Measurements from ENCODE around the gene OXT.

Gene OXT

GRCh38 chr20:3105256-3106137 lies 34.1 kb downstream of the OXT start:
- DNase-seq: no peak
- no peak for TF ChIP-seq GATA1 (IDR thresholded peaks at IDR 0.05; ENCODE audit: low read depth, low read length)
- TF ChIP-seq POLR2A (IDR thresholded peaks at IDR 0.05; ENCODE audit: low read length): no peak

- no peak for TF ChIP-seq GATA1 (IDR thresholded peaks at IDR 0.05; ENCODE audit: low read depth, low read length)
- TF ChIP-seq POLR2A (IDR thresholded peaks at IDR 0.05; ENCODE audit: low read length): no peak
Measured at GRCh38 chr20:3106185-3106584, 34.8 kb downstream of the OXT start.

GRCh38 chr20:3106658-3107463 lies 35.4 kb downstream of the OXT start:
- TF ChIP-seq POLR2A (IDR thresholded peaks at IDR 0.05; ENCODE audit: low read length) (no peak), GATA1 (IDR thresholded peaks at IDR 0.05; ENCODE audit: low read depth, low read length) (no peak)
- no peak for DNase-seq

More at GRCh38 chr20:3106185-3106584, 34.8 kb downstream of the OXT start:
- DNase-seq: no peak

GRCh38 chr20:3107464-3108025 lies 36.1 kb downstream of the OXT start:
- TF ChIP-seq POLR2A (IDR thresholded peaks at IDR 0.05; ENCODE audit: low read length): no peak
- TF ChIP-seq GATA1 (IDR thresholded peaks at IDR 0.05; ENCODE audit: low read depth, low read length): no peak
- no peak for DNase-seq

GRCh38 chr20:3109350-3110302 lies 38.2 kb downstream of the OXT start:
- TF ChIP-seq POLR2A (IDR thresholded peaks at IDR 0.05; ENCODE audit: low read length): no peak
- TF ChIP-seq GATA1 (IDR thresholded peaks at IDR 0.05; ENCODE audit: low read depth, low read length): no peak
- DNase-seq: no peak

- DNase-seq: no peak
- TF ChIP-seq GATA1 (IDR thresholded peaks at IDR 0.05; ENCODE audit: low read depth, low read length) (no peak), POLR2A (IDR thresholded peaks at IDR 0.05; ENCODE audit: low read length) (no peak)
Measured at GRCh38 chr20:3111507-3111906, 40.1 kb downstream of the OXT start.

- no peak for TF ChIP-seq POLR2A (IDR thresholded peaks at IDR 0.05; ENCODE audit: low read length)
- no peak for TF ChIP-seq GATA1 (IDR thresholded peaks at IDR 0.05; ENCODE audit: low read depth, low read length)
- DNase-seq: no peak
Measured at GRCh38 chr20:3111995-3112394, 40.6 kb downstream of the OXT start.

- peak; percentile 42 to 63 for DNase-seq
- no peak for TF ChIP-seq GATA1 (IDR thresholded peaks at IDR 0.05; ENCODE audit: low read depth, low read length)
- no peak for TF ChIP-seq POLR2A (IDR thresholded peaks at IDR 0.05; ENCODE audit: low read length)
Measured at GRCh38 chr20:3115190-3116107, 44.0 kb downstream of the OXT start.

GRCh38 chr20:3116341-3116740 lies 44.9 kb downstream of the OXT start:
- TF ChIP-seq GATA1 (IDR thresholded peaks at IDR 0.05; ENCODE audit: low read depth, low read length) (no peak), POLR2A (IDR thresholded peaks at IDR 0.05; ENCODE audit: low read length) (no peak)
- no peak for DNase-seq

GRCh38 chr20:3117839-3118379 lies 46.5 kb downstream of the OXT start:
- DNase-seq: peak; percentile 60 to 65

GRCh38 chr20:3119044-3119443 lies 47.6 kb downstream of the OXT start:
- TF ChIP-seq GATA1 (IDR thresholded peaks at IDR 0.05; ENCODE audit: low read depth, low read length): no peak
- no peak for DNase-seq

- DNase-seq: no peak
Measured at GRCh38 chr20:3121271-3121911, 50.0 kb downstream of the OXT start.

More at GRCh38 chr20:3121271-3121911, 50.0 kb downstream of the OXT start:
- no peak for TF ChIP-seq POLR2A (IDR thresholded peaks at IDR 0.05; ENCODE audit: low read length)
- TF ChIP-seq GATA1 (IDR thresholded peaks at IDR 0.05; ENCODE audit: low read depth, low read length): no peak

Measured in erythroblast (primary cell).